Mucosa of rectum (tissue), 2 donors: ENCODE results near the gene DPYSL5.

Experiments used
- H3K27ac ChIP-seq, 2 donors: one replicate each; pipeline ENCODE4 v1.7.0; 2013; ENCODE audit warnings: inconsistent platforms in 2 of 2, low read depth in 2 of 2, low read length in 2 of 2
- H3K27me3 ChIP-seq, 2 donors: one replicate each; pipeline ENCODE4 v1.7.0; 2013; ENCODE audit warnings: low read length in 2 of 2; ENCODE audit not compliant: control insufficient read depth in 2 of 2, insufficient read depth in 2 of 2
- H3K36me3 ChIP-seq, 2 donors: one replicate each; pipeline ENCODE4 v1.7.0; 2013; ENCODE audit warnings: low read length in 2 of 2; ENCODE audit not compliant: control insufficient read depth in 2 of 2, insufficient read depth in 2 of 2
- H3K4me1 ChIP-seq, 2 donors: one replicate each; pipeline ENCODE4 v1.7.0; 2013; ENCODE audit warnings: low read length in 2 of 2, mild to moderate bottlenecking in 1 of 2; ENCODE audit not compliant: control insufficient read depth in 2 of 2, insufficient read depth in 2 of 2
- H3K4me3 ChIP-seq, 2 donors: one replicate each; pipeline ENCODE4 v1.7.0; 2013; ENCODE audit warnings: low read length in 2 of 2
- H3K9ac ChIP-seq, 2 donors: one replicate each; pipeline ENCODE4 v1.7.0; 2013; ENCODE audit warnings: low read length in 2 of 2, low read depth in 1 of 2, mild to moderate bottlenecking in 1 of 2
- H3K9me3 ChIP-seq, 2 donors: one replicate each; pipeline ENCODE4 v1.7.0; 2013; ENCODE audit warnings: low read length in 2 of 2; ENCODE audit not compliant: control insufficient read depth in 2 of 2
- donor health status: healthy.
- donor health status: Normal muscosa, but diverticular disease.

The DPYSL5 gene

DNA sequence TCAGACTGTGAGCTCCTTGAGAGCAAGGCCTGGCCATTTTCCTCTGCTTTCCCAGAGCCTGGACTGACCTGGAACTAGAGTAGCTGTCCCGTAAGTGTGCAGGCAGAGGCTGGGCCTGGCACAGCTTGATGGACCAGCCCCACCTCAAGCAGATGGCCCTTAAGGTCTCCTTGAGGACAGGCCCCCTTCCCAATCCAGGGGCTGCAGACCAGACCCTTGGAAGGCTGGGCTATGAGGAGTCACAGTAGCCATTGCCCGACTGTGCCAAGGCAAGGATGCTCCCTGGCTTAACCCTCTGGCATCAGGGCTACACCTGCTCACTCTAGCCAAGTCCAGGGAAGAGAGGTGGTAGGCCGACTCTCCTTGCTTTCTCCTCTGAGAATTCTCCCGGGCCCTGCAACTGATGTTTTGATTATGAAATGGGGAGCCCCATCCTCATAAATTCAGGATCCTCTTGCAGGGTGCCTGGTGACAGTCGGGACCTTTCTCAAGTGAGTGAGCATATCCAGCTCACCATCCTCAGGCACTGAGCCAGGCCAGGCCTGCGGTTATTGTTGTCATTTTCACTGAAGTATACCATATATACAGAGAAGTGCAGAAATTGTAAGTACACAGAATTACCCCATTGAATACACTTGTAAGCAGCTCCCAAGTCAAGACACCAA, 51.7 kb downstream of the DPYSL5 start:
- Histone ChIP-seq H3K9me3 (no peaks in the 10 kb centered on the region), H3K36me3 (no peaks in the 10 kb centered on the region)

DNA sequence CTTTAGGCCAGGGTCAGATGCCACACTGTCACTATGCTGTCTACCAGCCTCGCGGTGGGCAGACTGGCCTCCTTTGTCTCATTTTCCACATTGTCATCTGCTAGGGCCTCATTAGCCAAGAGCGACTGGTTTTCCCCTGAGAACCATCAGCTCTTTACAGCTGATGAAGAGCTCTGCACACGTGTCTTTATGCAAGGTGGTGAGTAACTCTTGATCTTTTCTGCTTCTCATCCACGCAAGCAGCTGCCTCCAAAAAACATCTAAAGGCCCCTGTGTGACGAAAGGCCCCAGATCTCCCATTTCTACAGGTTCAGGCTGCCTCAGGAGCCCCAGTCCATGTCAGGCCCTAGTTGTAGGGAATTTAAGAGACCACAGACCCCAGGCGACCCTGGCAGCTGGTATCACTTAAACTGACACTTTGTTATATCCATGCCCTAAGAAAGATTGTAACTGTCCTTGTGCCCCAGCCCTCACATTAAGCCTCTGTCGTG, 52.9 kb downstream of the DPYSL5 start:
- Histone ChIP-seq H3K36me3 (no peaks in the 10 kb centered on the region), H3K9ac (no peak overlapping the region), H3K9me3 (no peaks in the 10 kb centered on the region), H3K4me1 (peaks cover 0 to 3% of the 10 kb centered on the region in 2 donors), H3K27ac (no peak overlapping the region), H3K27me3 (no peaks in the 10 kb centered on the region), H3K4me3 (no peak overlapping the region)

More for the DNA sequence above, 51.7 kb downstream of the DPYSL5 start:
- H3K9ac ChIP-seq = no peak overlapping the region
- H3K27ac ChIP-seq = no peak overlapping the region
- peaks cover 0 to 3% of the 10 kb centered on the region in 2 donors for H3K4me1 ChIP-seq
- no peak overlapping the region for H3K4me3 ChIP-seq
- H3K27me3 ChIP-seq = no peaks in the 10 kb centered on the region

DNA sequence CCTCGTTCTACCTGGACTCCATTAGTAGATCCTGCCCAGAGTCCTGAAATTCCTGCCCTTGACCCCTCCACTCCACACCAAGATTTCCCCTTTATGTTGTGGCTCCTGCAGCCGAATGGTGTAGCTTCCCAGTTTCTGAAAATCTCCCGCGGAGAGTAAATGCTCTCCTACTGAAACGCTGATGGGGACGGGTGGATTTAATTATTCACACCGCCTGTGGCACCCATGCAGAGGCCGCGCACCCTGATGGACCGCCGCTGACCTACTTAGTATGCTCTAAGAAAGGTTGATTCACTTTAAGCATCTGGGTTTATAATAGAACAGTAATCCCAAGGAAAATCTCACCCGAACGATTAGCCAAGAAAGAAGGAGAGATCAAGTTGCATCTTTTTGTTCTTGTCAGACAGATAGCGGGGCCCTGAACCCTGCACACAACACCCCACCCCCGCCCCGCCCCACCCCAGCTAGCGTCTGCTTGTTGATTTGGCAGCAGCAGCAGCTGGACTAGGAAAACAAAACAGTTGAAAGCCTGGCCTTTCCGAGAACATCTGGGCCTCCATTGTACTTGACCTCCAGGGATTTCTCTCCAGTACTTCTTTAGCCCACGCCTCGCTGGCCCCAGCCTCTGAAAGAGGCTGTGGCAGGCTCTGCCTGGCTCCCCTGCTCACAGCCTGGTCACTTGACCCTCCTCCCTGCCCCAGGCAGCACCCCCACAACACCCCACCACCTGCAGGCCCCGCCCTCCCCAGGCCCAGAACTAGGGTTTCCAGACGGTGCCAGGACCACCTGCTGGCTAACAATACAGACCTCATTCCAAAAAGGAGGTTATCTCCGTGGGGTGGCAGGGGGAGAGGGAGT, 53.6 kb downstream of the DPYSL5 start:
- Histone ChIP-seq H3K27me3 (no peaks in the 10 kb centered on the region), H3K36me3 (no peaks in the 10 kb centered on the region), H3K27ac (no peak overlapping the region), H3K4me1 (peaks cover 0 to 3% of the 10 kb centered on the region in 2 donors), H3K9me3 (no peaks in the 10 kb centered on the region), H3K4me3 (no peak overlapping the region), H3K9ac (no peak overlapping the region)

DNA sequence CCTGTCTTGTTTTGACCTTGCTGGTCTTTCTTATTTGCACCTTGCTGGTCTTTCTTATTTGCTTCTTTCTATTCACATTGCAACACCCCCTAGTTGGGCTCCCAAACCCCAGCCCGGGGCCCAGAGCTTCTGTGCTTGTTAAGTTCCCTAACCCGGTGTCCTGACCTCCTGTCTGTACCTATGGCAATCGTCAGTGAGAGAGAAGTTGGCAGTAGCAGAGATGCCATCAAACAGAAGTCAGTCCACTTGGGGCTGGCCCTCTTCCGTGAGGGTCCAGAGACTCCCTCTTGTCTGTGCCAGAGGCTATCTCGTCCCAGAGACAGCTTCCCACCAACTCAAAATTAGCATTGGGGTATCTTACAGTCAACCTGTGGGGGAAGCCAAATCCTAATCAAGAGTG, 55.7 kb downstream of the DPYSL5 start:
- Histone ChIP-seq H3K27me3 (no peaks in the 10 kb centered on the region), H3K27ac (no peak overlapping the region)

DNA sequence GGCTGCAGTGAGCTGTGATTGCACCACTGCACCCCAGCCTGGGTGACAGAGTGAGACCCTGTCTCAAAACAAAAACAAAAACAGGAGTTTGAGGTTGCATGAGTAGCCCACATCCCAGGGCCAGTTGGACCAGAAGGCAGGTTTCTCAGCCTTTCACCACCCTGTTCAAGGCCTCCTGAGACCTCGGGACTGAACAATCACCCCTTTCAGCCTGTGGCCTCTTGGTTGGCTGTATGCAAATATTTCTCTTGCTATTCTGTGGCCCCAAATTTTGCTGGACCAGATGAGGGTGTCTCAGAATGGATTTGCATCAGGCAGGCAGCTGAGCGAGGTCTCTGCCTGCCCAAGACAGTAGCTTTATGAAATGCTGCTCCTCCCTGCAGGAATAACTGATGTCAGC, 56.9 kb downstream of the DPYSL5 start:
- H3K4me1 ChIP-seq = no peaks in the 10 kb centered on the region
- no peaks in the 10 kb centered on the region for H3K36me3 ChIP-seq
- no peak overlapping the region for H3K27ac ChIP-seq
- no peaks in the 10 kb centered on the region for H3K9me3 ChIP-seq
- H3K27me3 ChIP-seq = no peaks in the 10 kb centered on the region
- no peak overlapping the region for H3K4me3 ChIP-seq
- H3K9ac ChIP-seq = no peak overlapping the region

More for the DNA sequence above, 55.7 kb downstream of the DPYSL5 start:
- Histone ChIP-seq H3K36me3 (no peaks in the 10 kb centered on the region), H3K9me3 (no peaks in the 10 kb centered on the region), H3K9ac (no peak overlapping the region), H3K4me3 (no peak overlapping the region), H3K4me1 (no peaks in the 10 kb centered on the region)

DNA sequence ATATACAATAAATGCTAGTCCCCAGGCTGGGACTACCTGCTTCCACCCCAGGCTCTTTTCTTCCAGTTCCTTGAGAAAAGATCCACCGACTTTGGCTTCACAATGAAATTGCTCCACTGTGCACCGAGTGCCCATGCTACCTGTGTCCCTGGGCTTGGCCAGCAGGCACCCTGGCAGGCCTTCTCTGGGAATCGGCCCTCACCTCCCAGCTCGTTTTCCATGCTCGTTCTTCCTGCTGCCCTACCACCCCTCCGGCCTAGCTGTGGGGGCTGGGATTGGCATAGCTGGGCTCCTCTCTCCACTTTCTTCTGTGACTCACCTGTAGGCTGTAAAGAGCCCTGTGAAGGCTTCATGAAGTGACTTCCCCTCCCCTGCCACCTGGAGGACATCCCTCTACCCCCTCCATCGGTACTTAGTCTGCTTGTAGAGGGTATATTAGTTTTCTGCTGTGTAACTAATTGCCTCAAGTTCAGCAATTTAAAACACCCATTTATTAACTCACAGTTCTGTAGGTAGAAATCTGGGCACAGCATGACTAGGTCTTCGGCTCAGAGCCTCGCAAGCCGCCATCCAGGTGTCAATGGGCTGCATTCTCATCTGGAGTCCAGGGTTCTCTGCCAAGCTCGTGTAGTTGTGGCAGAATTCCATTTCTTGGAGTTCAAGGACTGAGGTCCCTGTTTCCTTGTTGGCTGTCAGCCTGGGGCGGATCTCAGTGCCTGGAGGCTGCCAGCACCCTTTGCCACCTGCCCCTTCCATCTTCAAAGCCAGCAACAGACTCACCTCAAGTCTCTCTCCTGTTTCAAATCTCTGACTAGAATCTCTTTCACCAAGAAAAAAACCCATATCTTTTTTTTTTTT, 57.6 kb downstream of the DPYSL5 start:
- Histone ChIP-seq H3K4me1 (no peaks in the 10 kb centered on the region), H3K4me3 (no peak overlapping the region), H3K27me3 (no peaks in the 10 kb centered on the region), H3K27ac (no peak overlapping the region), H3K9ac (no peak overlapping the region), H3K9me3 (no peaks in the 10 kb centered on the region), H3K36me3 (no peaks in the 10 kb centered on the region)

DNA sequence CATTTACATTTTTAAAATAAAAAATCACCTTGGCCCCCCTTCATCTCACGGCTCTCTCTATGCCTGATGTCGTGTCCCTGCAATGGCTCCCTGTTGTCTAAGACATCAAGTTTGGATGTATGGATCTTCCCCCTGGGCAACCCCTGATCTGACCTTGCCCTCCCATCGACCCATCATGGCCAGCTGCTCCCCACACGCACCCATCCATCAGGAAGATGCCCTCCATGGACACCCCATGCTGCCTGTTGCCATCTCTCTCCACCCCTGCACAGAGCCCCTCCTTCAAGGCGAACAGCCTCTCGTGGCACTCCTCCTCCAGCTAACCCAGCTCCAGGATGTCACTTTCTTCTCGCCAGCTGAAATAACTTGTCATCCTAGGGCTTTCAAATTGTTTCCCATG, 59.5 kb downstream of the DPYSL5 start:
- Histone ChIP-seq H3K4me3 (no peak overlapping the region), H3K4me1 (no peaks in the 10 kb centered on the region), H3K9ac (no peak overlapping the region), H3K36me3 (no peaks in the 10 kb centered on the region), H3K27me3 (peaks cover 7 to 10% of the 10 kb centered on the region in 2 donors), H3K9me3 (no peaks in the 10 kb centered on the region), H3K27ac (no peak overlapping the region)

DNA sequence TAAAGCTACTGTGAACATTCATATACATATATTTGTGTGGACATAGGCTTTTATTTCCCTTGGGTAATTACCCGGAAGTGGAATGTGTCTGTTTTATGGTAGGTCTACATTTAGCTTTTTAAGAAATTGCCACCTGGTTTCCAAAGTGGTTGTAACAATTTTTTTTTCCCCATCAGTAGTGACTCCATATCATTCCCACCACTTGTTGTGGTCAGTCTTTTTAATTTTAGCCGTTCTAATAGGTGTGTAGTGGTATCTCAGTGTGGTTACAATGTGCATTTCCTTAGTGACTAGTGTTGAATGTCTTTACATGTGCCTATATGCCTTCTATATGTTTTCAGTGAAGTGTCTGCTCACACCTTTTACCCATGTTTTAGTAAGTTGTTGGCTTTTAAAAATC, 62.2 kb downstream of the DPYSL5 start:
- no peak overlapping the region for H3K4me3 ChIP-seq

DNA sequence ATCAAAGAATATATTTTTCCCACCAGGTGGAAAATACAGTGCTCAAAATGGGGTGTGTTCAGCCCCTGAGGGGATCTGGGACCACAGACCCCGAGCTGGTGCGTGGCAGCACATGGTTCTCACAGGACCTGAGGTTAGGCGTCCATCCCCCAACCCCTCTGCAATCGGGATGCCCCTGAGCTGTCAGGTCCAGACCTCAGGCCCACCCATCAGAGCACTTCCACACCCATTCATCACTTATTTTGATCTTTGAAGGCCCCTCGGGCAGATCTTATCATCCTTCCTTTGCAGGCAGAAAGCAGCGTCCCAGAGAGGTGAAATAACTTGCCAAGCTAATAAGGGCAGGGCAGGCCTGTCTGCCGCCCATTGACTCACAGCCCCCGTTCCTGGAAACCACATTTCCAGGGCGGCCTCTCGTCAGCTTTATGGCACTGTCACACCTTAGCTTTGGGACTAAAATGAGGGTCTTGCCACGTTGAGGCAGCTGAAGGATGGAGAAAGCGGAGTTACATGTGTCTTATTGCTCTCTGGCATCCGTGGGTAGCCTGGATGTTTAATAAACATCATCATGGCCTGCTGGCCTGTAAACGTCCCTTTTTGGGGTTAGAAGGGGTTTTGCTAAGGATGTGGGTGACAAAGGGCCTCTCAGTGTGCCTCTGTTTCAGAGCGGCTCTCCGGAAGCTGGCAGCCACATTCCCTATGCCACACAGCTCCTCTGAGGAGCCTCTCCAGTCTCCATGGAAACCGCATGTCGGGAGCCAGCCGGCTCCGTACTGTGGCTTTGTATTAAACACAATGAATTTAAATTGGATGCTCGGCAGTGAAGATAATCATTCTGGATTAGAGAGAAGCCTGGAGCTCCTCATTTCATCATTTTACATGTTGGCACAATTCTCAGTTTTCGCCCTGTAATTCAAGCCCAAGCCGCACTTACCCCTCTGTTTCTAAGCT, 64.3 kb downstream of the DPYSL5 start:
- H3K27me3 ChIP-seq = peaks cover 26 to 27% of the 10 kb centered on the region in 2 donors
- H3K27ac ChIP-seq = no peak overlapping the region
- no peak overlapping the region for H3K4me3 ChIP-seq
- H3K4me1 ChIP-seq = no peaks in the 10 kb centered on the region
- H3K36me3 ChIP-seq = no peaks in the 10 kb centered on the region
- no peaks in the 10 kb centered on the region for H3K9me3 ChIP-seq
- no peak overlapping the region for H3K9ac ChIP-seq

More for the DNA sequence above, 62.2 kb downstream of the DPYSL5 start:
- Histone ChIP-seq H3K27me3 (peaks cover 17 to 27% of the 10 kb centered on the region in 2 donors), H3K36me3 (no peaks in the 10 kb centered on the region), H3K9me3 (no peaks in the 10 kb centered on the region), H3K27ac (no peak overlapping the region), H3K9ac (no peak overlapping the region), H3K4me1 (no peaks in the 10 kb centered on the region)
